ENCODE results near the gene FAM124A. TPM values are rescaled to one million over a fixed set of nuclear protein-coding genes. Genes with fewer than 3 reads are reported as not detected.

FAM124A gene
- total RNA-seq, 1 experiment from 2014 or later: not detected

GRCh38 chr13:51317262-51317661 lies 95.1 kb downstream of the FAM124A start:
- Histone ChIP-seq H3K36me3 (ENCODE audit: low read depth) (no peaks in the 10 kb centered on the region), H2AFZ (no peak overlapping the region), H3F3A (ENCODE audit: insufficient read depth, low read depth) (no peaks in the 10 kb centered on the region), H3K4me2 (no peak overlapping the region), H3K9me3 (ENCODE audit: insufficient read depth, low read depth) (no peaks in the 10 kb centered on the region), H3K27ac (no peak overlapping the region), H3K9me2 (ENCODE audit: insufficient read depth) (no peaks in the 10 kb centered on the region), H4K20me1 (ENCODE audit: insufficient read depth) (no peaks in the 10 kb centered on the region), H3K4me1 (replicated peaks; ENCODE audit: insufficient read depth) (no peaks in the 10 kb centered on the region), H3K27me3 (ENCODE audit: insufficient read depth, low read depth) (peaks cover 20% of the 10 kb centered on the region; the same call in 1 of the 2 replicates), H3K4me3 (no peak overlapping the region), H3K79me2 (ENCODE audit: low read depth) (no peaks in the 10 kb centered on the region)
- ChIA-PET POLR2A (ENCODE audit: unreplicated experiment) (interaction anchor here (0.6 kb wide), 1 partner anchor 136 kb away, joined by 4 read pairs; the partner anchor contains the start of gene INTS6), CTCF (no interaction called here)
- no peak for TF ChIP-seq CTCF (conservative IDR thresholded peaks at IDR 0.05)
- TF ChIP-seq EZH2 (IDR thresholded peaks at IDR 0.05; ENCODE audit: low read depth): no peak
- no TSS peak for BruUV-seq (replicated peaks)
- no peak for DNase-seq
- intact Hi-C loops (cut with micrococcal nuclease; ENCODE audit: unreplicated experiment): no loop called here

GRCh38 chr13:51318015-51318414 lies 95.8 kb downstream of the FAM124A start:
- Histone ChIP-seq H3K4me2 (no peak overlapping the region), H3K27ac (no peak overlapping the region), H3K4me3 (no peak overlapping the region), H3K27me3 (ENCODE audit: insufficient read depth, low read depth) (peaks cover 14% of the 10 kb centered on the region; the same call in 1 of the 2 replicates), H3K9me2 (ENCODE audit: insufficient read depth) (no peaks in the 10 kb centered on the region), H3K36me3 (ENCODE audit: low read depth) (no peaks in the 10 kb centered on the region), H3K9me3 (ENCODE audit: insufficient read depth, low read depth) (no peaks in the 10 kb centered on the region), H4K20me1 (ENCODE audit: insufficient read depth) (no peaks in the 10 kb centered on the region), H2AFZ (no peak overlapping the region), H3K79me2 (ENCODE audit: low read depth) (no peaks in the 10 kb centered on the region), H3F3A (ENCODE audit: insufficient read depth, low read depth) (no peaks in the 10 kb centered on the region), H3K4me1 (replicated peaks; ENCODE audit: insufficient read depth) (no peaks in the 10 kb centered on the region)
- POLR2A ChIA-PET (ENCODE audit: unreplicated experiment): no interaction called here
- no TSS peak for BruUV-seq (replicated peaks)
- CTCF ChIA-PET: no interaction called here
- no peak for DNase-seq
- TF ChIP-seq CTCF (conservative IDR thresholded peaks at IDR 0.05) (no peak), EZH2 (IDR thresholded peaks at IDR 0.05; ENCODE audit: low read depth) (no peak)
- intact Hi-C loops (cut with micrococcal nuclease; ENCODE audit: unreplicated experiment): no loop called here

GRCh38 chr13:51318876-51319275 lies 96.7 kb downstream of the FAM124A start:
- Histone ChIP-seq H4K20me1 (ENCODE audit: insufficient read depth) (no peaks in the 10 kb centered on the region), H3K9me3 (ENCODE audit: insufficient read depth, low read depth) (no peaks in the 10 kb centered on the region), H3K4me2 (no peak overlapping the region), H3K79me2 (ENCODE audit: low read depth) (no peaks in the 10 kb centered on the region), H3K36me3 (ENCODE audit: low read depth) (no peaks in the 10 kb centered on the region), H3F3A (ENCODE audit: insufficient read depth, low read depth) (no peaks in the 10 kb centered on the region), H2AFZ (no peak overlapping the region), H3K27me3 (ENCODE audit: insufficient read depth, low read depth) (peaks cover 5% of the 10 kb centered on the region; the same call in 1 of the 2 replicates), H3K27ac (no peak overlapping the region), H3K4me3 (no peak overlapping the region), H3K9me2 (ENCODE audit: insufficient read depth) (no peaks in the 10 kb centered on the region), H3K4me1 (replicated peaks; ENCODE audit: insufficient read depth) (no peaks in the 10 kb centered on the region)
- BruUV-seq (replicated peaks): no TSS peak
- TF ChIP-seq CTCF (conservative IDR thresholded peaks at IDR 0.05): no peak
- no peak for TF ChIP-seq EZH2 (IDR thresholded peaks at IDR 0.05; ENCODE audit: low read depth)
- CTCF ChIA-PET: no interaction called here
- POLR2A ChIA-PET (ENCODE audit: unreplicated experiment): no interaction called here
- DNase-seq: no peak
- intact Hi-C loops (cut with micrococcal nuclease; ENCODE audit: unreplicated experiment): no loop called here

All from PC-9 (cell line).